Measurements from ENCODE around the gene GNGT2.

DNA sequence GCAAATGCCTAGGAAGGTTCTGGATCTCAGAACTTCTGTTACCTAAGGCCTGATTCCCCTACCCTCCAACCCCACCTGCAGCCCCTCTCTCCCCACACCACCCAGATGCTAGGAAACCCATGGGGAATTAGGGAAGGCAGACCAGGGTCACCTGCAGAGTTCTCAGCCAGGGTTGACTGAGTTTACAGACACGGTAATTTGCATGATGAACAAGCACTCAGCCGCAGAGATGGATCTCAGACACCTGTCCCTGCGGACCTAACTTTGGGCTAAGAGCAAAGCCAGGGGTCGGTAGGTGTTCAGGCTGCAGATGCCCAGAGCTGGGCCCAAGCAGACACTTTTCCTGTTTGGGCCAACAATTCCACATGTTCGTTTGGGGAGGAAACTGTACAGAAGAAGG lies 3.0 kb upstream of the GNGT2 start:
- TF ChIP-seq, protein P1, sequence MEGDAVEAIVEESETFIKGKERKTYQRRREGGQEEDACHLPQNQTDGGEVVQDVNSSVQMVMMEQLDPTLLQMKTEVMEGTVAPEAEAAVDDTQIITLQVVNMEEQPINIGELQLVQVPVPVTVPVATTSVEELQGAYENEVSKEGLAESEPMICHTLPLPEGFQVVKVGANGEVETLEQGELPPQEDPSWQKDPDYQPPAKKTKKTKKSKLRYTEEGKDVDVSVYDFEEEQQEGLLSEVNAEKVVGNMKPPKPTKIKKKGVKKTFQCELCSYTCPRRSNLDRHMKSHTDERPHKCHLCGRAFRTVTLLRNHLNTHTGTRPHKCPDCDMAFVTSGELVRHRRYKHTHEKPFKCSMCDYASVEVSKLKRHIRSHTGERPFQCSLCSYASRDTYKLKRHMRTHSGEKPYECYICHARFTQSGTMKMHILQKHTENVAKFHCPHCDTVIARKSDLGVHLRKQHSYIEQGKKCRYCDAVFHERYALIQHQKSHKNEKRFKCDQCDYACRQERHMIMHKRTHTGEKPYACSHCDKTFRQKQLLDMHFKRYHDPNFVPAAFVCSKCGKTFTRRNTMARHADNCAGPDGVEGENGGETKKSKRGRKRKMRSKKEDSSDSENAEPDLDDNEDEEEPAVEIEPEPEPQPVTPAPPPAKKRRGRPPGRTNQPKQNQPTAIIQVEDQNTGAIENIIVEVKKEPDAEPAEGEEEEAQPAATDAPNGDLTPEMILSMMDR (IDR thresholded peaks at IDR 0.05), result no peak
- no peak for TF ChIP-seq POLR2A (IDR thresholded peaks at IDR 0.05)

Measured in adrenal gland (tissue), 5 donors.